ENCODE results near the gene FOXN3. TPM values are rescaled to one million over a fixed set of nuclear protein-coding genes. Genes with fewer than 3 reads are reported as not detected.

The FOXN3 gene
- total and polyA plus RNA-seq, 10 of the 15 experiments (the other 5 are each of a cell fraction or from before 2014, with no cell fraction given): 4.5 to 68.9 (median 29.7) TPM

- TF ChIP-seq USF1 (IDR thresholded peaks at IDR 0.05; ENCODE audit: borderline replicate concordance, extremely low read length, insufficient read depth, low read depth, low read length): no peak
- no peak for TF ChIP-seq YY1 (IDR thresholded peaks at IDR 0.05; ENCODE audit: low read depth, low read length)
- TF ChIP-seq ZBTB11 (CRISPR knock-in tag; IDR thresholded peaks at IDR 0.05): no peak
- TF ChIP-seq BRCA1 (IDR thresholded peaks at IDR 0.05; ENCODE audit: low read depth, low read length): no peak
- no peak for TF ChIP-seq HSF1 (IDR thresholded peaks at IDR 0.05; ENCODE audit: low read depth, low read length)
- no peak for TF ChIP-seq ZBED1 (IDR thresholded peaks at IDR 0.05; ENCODE audit: borderline replicate concordance)
- TF ChIP-seq CBFB (IDR thresholded peaks at IDR 0.05; ENCODE audit: low read depth): no peak
- TF ChIP-seq SMARCA5 (IDR thresholded peaks at IDR 0.05): no peak
- TF ChIP-seq JUNB (IDR thresholded peaks at IDR 0.05): no peak
- TF ChIP-seq NFYA (IDR thresholded peaks at IDR 0.05; ENCODE audit: borderline replicate concordance, low read depth, low read length): no peak
Observed at GRCh38 chr14:89114109-89114508, 302.9 kb downstream of the FOXN3 start (continued).
